ENCODE measurements around the gene GDPD4.

The GDPD4 gene

GRCh38 chr11:77205467-77206263 is 95.8 kb downstream of the GDPD4 start:
- in situ Hi-C loops (cut with MboI; ENCODE audit: low pct_unique_long_range_greater_than_20kb, low sequenced_read_pairs, unreplicated experiment) = no loop called here
- no peak for DNase-seq (ENCODE audit: low spot score)
- TF ChIP-seq CTCF (IDR thresholded peaks at IDR 0.05; ENCODE audit: extremely low read depth, insufficient read depth, missing control alignments) = no peak

- no peak for DNase-seq (ENCODE audit: low spot score)
- TF ChIP-seq CTCF (IDR thresholded peaks at IDR 0.05; ENCODE audit: extremely low read depth, insufficient read depth, missing control alignments) = no peak
- in situ Hi-C loops (cut with MboI; ENCODE audit: low pct_unique_long_range_greater_than_20kb, low sequenced_read_pairs, unreplicated experiment) = no loop called here
Observed at GRCh38 chr11:77204754-77205466, 96.6 kb downstream of the GDPD4 start.

- TF ChIP-seq CTCF (IDR thresholded peaks at IDR 0.05; ENCODE audit: extremely low read depth, insufficient read depth, missing control alignments) = no peak
- no peak for DNase-seq (ENCODE audit: low spot score)
- in situ Hi-C loops (cut with MboI; ENCODE audit: low pct_unique_long_range_greater_than_20kb, low sequenced_read_pairs, unreplicated experiment) = no loop called here
Observed at GRCh38 chr11:77203901-77204753, 97.4 kb downstream of the GDPD4 start.

- in situ Hi-C loops (cut with MboI; ENCODE audit: low pct_unique_long_range_greater_than_20kb, low sequenced_read_pairs, unreplicated experiment) = no loop called here
- no peak for TF ChIP-seq CTCF (IDR thresholded peaks at IDR 0.05; ENCODE audit: extremely low read depth, insufficient read depth, missing control alignments)
- no peak for DNase-seq (ENCODE audit: low spot score)
Observed at GRCh38 chr11:77202941-77203900, 98.3 kb downstream of the GDPD4 start.

- TF ChIP-seq CTCF (IDR thresholded peaks at IDR 0.05; ENCODE audit: extremely low read depth, insufficient read depth, missing control alignments) = no peak
- no peak for DNase-seq (ENCODE audit: low spot score)
- in situ Hi-C loops (cut with MboI; ENCODE audit: low pct_unique_long_range_greater_than_20kb, low sequenced_read_pairs, unreplicated experiment) = no loop called here
Observed at GRCh38 chr11:77201991-77202841, 99.3 kb downstream of the GDPD4 start.
